Keratinocyte (primary cell): ENCODE data around the gene DIAPH3. TPM values are rescaled to one million over a fixed set of nuclear protein-coding genes. Genes with fewer than 3 reads are reported as not detected.

Source experiments
- DNase-seq: peaks from one replicate; pipeline ENCODE4 v3.0.0-alpha.2; 2011; ENCODE audit warnings: low read depth, missing footprints, low spot score
- FAIRE-seq: peaks from 2 replicates; lab custom pipeline; 2011; peaks lifted over from hg19 to GRCh38; lab: Jason Lieb, UNC
- H2AFZ ChIP-seq: 2 replicates; pipeline ENCODE4 v1.6.0; 2012; ENCODE audit warnings: low read length, control low read depth, inconsistent platforms; ENCODE audit not compliant: control insufficient read depth
- H3K27ac ChIP-seq: 2 replicates; pipeline ENCODE4 v1.5.1; 2011; ENCODE audit warnings: low read length; ENCODE audit not compliant: control insufficient read depth, insufficient read depth
- H3K27me3 ChIP-seq: 3 replicates; pipeline ENCODE4 v1.6.0; 2011; ENCODE audit warnings: low read length; ENCODE audit not compliant: control insufficient read depth, insufficient read depth; ENCODE audit errors: extremely low read depth
- H3K36me3 ChIP-seq, 2 experiments: 2 replicates in 1 of 2; 3 replicates in 1 of 2; pipeline ENCODE4 v1.5.1; 2011; ENCODE audit warnings: low read length in 2 of 2, mild to moderate bottlenecking in 1 of 2; ENCODE audit not compliant: control insufficient read depth in 2 of 2, insufficient read depth in 2 of 2; ENCODE audit errors: extremely low read depth in 1 of 2
- H3K4me1 ChIP-seq: 3 replicates; pipeline ENCODE4 v1.5.1; 2011; ENCODE audit warnings: low read length; ENCODE audit not compliant: control insufficient read depth, insufficient read depth; ENCODE audit errors: extremely low read depth
- H3K4me2 ChIP-seq: 3 replicates; pipeline ENCODE4 v1.6.0; 2011; ENCODE audit warnings: low read depth, low read length; ENCODE audit not compliant: control insufficient read depth, insufficient read depth; ENCODE audit errors: extremely low read depth
- H3K4me3 ChIP-seq, 3 experiments: fragments of 200-600 bp in 1 of 3; sonication (generic) in 1 of 3; 2 replicates in 2 of 3; 3 replicates in 1 of 3; pipeline ENCODE4 v1.5.1; 2011 to 2016; ENCODE audit warnings: low read length in 3 of 3, mild to moderate bottlenecking in 3 of 3, control low read depth in 2 of 3, inconsistent platforms in 1 of 3, low read depth in 1 of 3, mixed read lengths in 1 of 3, mixed run types in 1 of 3, moderate library complexity in 1 of 3; ENCODE audit not compliant: control insufficient read depth in 2 of 3, insufficient read depth in 2 of 3; ENCODE audit errors: extremely low read depth in 1 of 3
- H3K79me2 ChIP-seq: 2 replicates; pipeline ENCODE4 v1.6.0; 2012; ENCODE audit warnings: low read length; ENCODE audit not compliant: control insufficient read depth, insufficient read depth
- H3K9ac ChIP-seq: 3 replicates; pipeline ENCODE4 v1.6.0; 2011; ENCODE audit warnings: low read length; ENCODE audit not compliant: control insufficient read depth, insufficient read depth; ENCODE audit errors: extremely low read depth
- H3K9me1 ChIP-seq: 3 replicates; pipeline ENCODE4 v1.6.0; 2011; ENCODE audit warnings: low read length; ENCODE audit not compliant: control insufficient read depth, insufficient read depth; ENCODE audit errors: extremely low read depth
- H3K9me3 ChIP-seq: 2 replicates; pipeline ENCODE4 v1.5.1; 2012; ENCODE audit warnings: low read depth, low read length; ENCODE audit not compliant: control insufficient read depth
- H4K20me1 ChIP-seq: 3 replicates; pipeline ENCODE4 v1.6.0; 2011; ENCODE audit warnings: low read length; ENCODE audit not compliant: control insufficient read depth, insufficient read depth; ENCODE audit errors: extremely low read depth
- EZH2 ChIP-seq: IDR thresholded peaks from one replicate; pipeline ENCODE4 v1.6.1; 2012; ENCODE audit warnings: inconsistent platforms, mild to moderate bottlenecking, low read length, moderate library complexity
- dilution Hi-C: fragments of 300-500 bp; cut with MboI; formaldehyde crosslinking; loops from one replicate; pipeline ENCODE4 v1.7.0; 2020; ENCODE audit warnings: low sequenced_read_pairs; ENCODE audit not compliant: extremely low pct_ligation_motif_present
- polyA plus RNA-seq, 5 experiments: library from polyadenylated mRNA; depleted of rRNA in 3 of 5; stranded (reverse) in 3 of 5; stranded (forward) in 1 of 5; unstranded in 1 of 5; fragments of >200 nt; gene quantifications; 1 replicate in 1 of 5; 2 replicates in 3 of 5; 3 replicates in 1 of 5; pipeline versions ENCODE4 v1.2.1 to v1.2.3, GENCODE V29; 2011 to 2012; ENCODE audit warnings: missing spikeins in 2 of 5, low read depth in 1 of 5, low replicate concordance in 1 of 5
- TF ChIP-seq, protein P1 (sequence below), 3 experiments: IDR thresholded peaks in 1 of 3; conservative IDR thresholded peaks in 1 of 3; optimal IDR thresholded peaks in 1 of 3; 2 replicates in 2 of 3; 3 replicates in 1 of 3; pipeline versions ENCODE3 to v1.5.1; 2011; ENCODE audit warnings: low read length in 3 of 3, mild to moderate bottlenecking in 3 of 3, moderate library complexity in 2 of 3, control low read depth in 1 of 3, inconsistent platforms in 1 of 3; ENCODE audit not compliant: insufficient read depth in 2 of 3; ENCODE audit errors: extremely low read depth in 1 of 3

The DIAPH3 gene
- polyA plus RNA-seq, 1 donor (not counting 4 experiments of a cell fraction or from before 2014, with no cell fraction given), result 9.0 TPM

DNA sequence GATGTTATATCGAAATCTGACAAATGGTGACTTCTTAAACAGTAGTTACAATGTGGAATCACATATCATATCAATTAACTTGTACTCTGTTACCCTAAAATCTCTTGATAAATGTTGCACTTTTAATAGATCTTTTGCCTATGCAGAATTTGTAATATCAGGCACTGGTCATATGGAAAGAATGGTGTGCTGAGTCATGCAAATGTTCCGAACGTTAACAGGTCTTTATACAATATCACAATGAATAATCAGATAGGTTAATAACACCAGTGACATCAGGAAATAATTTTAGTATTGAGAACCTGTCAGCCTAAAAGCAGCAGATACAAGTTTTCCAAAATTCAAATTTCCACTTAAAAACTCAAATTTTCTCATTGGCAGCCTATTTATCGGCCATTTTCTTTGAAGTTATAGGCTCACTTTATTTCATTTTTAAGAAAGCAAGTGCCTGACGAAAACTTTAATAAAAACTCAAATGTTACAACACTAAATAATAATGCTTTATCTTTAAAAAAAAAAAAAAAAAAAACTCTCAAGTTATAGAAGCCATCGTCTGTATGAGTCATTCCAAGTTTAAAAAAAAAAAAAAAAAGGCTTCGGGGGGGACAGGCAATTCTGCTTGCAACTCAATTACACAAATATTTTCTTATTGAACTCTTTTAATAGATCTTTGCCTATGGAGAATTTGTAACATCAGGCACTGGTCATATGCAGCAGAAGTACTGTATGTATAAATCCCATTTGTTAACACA, 180.9 kb downstream of the DIAPH3 start:
- H3K4me2 ChIP-seq, result no peak overlapping the region
- H2AFZ ChIP-seq, result no peak overlapping the region
- TF ChIP-seq EZH2, result no peak
- TF ChIP-seq, protein P1, sequence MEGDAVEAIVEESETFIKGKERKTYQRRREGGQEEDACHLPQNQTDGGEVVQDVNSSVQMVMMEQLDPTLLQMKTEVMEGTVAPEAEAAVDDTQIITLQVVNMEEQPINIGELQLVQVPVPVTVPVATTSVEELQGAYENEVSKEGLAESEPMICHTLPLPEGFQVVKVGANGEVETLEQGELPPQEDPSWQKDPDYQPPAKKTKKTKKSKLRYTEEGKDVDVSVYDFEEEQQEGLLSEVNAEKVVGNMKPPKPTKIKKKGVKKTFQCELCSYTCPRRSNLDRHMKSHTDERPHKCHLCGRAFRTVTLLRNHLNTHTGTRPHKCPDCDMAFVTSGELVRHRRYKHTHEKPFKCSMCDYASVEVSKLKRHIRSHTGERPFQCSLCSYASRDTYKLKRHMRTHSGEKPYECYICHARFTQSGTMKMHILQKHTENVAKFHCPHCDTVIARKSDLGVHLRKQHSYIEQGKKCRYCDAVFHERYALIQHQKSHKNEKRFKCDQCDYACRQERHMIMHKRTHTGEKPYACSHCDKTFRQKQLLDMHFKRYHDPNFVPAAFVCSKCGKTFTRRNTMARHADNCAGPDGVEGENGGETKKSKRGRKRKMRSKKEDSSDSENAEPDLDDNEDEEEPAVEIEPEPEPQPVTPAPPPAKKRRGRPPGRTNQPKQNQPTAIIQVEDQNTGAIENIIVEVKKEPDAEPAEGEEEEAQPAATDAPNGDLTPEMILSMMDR (optimal IDR thresholded peaks at IDR 0.05 in 1 of 3, IDR thresholded peaks at IDR 0.05 in 1 of 3, conservative IDR thresholded peaks at IDR 0.05 in 1 of 3; ENCODE audit: extremely low read depth in 1 of 3, insufficient read depth in 2 of 3, low read length in 3 of 3), result no peak
- no peaks in the 10 kb centered on the region for H3K9me1 ChIP-seq
- dilution Hi-C loops, result no loop called here
- no peaks in the 10 kb centered on the region for H4K20me1 ChIP-seq
- H3K9ac ChIP-seq, result no peak overlapping the region
- no peaks in the 10 kb centered on the region for H3K36me3 ChIP-seq
- H3K27me3 ChIP-seq, result no peaks in the 10 kb centered on the region
- H3K27ac ChIP-seq, result no peak overlapping the region
- H3K9me3 ChIP-seq, result no peaks in the 10 kb centered on the region
- FAIRE-seq (no peak), DNase-seq (no peak)
- H3K4me3 ChIP-seq, result no peak overlapping the region
- no peaks in the 10 kb centered on the region for H3K79me2 ChIP-seq
- H3K4me1 ChIP-seq, result peaks cover 2% of the 10 kb centered on the region

DNA sequence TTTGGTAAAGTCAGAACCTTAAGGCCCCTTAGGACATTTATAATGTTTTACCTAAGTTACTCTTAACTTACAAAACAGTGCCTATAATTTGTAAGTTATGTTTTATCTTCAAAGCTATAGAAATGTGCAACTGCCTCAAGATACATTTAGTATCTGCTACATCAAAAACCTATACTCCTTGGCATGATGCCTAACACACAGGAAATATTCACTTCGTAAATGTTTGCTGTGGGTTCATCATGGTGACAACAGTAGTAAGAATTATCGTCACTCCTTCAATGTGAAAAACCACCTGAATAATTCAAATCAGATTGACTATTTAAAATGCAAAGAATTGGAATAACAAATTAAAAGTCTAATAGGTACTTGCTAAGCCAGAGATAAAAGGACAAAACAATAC, 184.1 kb downstream of the DIAPH3 start:
- FAIRE-seq (no peak), DNase-seq (no peak)
- Histone ChIP-seq H3K9ac (no peak overlapping the region), H3K4me3 (no peak overlapping the region), H3K9me1 (no peaks in the 10 kb centered on the region), H3K4me1 (peaks cover 2% of the 10 kb centered on the region), H2AFZ (no peak overlapping the region), H3K27me3 (no peaks in the 10 kb centered on the region), H3K27ac (no peak overlapping the region), H4K20me1 (no peaks in the 10 kb centered on the region), H3K36me3 (no peaks in the 10 kb centered on the region), H3K9me3 (no peaks in the 10 kb centered on the region), H3K79me2 (no peaks in the 10 kb centered on the region), H3K4me2 (no peak overlapping the region)
- TF ChIP-seq, protein P1 (optimal IDR thresholded peaks at IDR 0.05 in 1 of 3, IDR thresholded peaks at IDR 0.05 in 1 of 3, conservative IDR thresholded peaks at IDR 0.05 in 1 of 3; ENCODE audit: extremely low read depth in 1 of 3, insufficient read depth in 2 of 3, low read length in 3 of 3), result no peak
- no peak for TF ChIP-seq EZH2
- dilution Hi-C loops, result no loop called here
